ENCODE results near the gene HTR3C.

Gene HTR3C

GRCh38 chr3:184052767-184053166, at the start of gene HTR3C:
Gene HTR3C (plus strand): TSS chr3:184053047. CDS start chr3:184053081, 34 bp downstream.
- Histone ChIP-seq H3K36me3 (ENCODE audit: control insufficient read depth in 2 of 2, insufficient read depth in 1 of 2, low read length in 2 of 2) (no peaks in the 10 kb centered on the region), H3K27ac (ENCODE audit: extremely low read depth, low read depth, low read length) (no peak within 1 kb of the TSS), H3K9me3 (ENCODE audit: control insufficient read depth, insufficient read depth, low read depth, low read length) (no peaks in the 10 kb centered on the region), H3K4me1 (ENCODE audit: control insufficient read depth, insufficient read depth, low read length) (no peaks in the 10 kb centered on the region), H3K4me3 (ENCODE audit: low read depth, low read length) (no peak within 1 kb of the TSS)
- ChIA-PET CTCF (no interaction called here), POLR2A (no interaction called here)
- TF ChIP-seq ZNF169 (tag by site-specific recombination; IDR thresholded peaks at IDR 0.05) (no peak), ZBTB6 (tag by site-specific recombination; IDR thresholded peaks at IDR 0.05) (no peak), ZNF513 (tag by site-specific recombination; IDR thresholded peaks at IDR 0.05) (no peak), ZNF560 (tag by site-specific recombination; IDR thresholded peaks at IDR 0.05; ENCODE audit: borderline replicate concordance) (no peak), AEBP2 (tag by site-specific recombination; IDR thresholded peaks at IDR 0.05; ENCODE audit: borderline replicate concordance) (no peak), ZNF16 (tag by site-specific recombination; IDR thresholded peaks at IDR 0.05; ENCODE audit: low read depth) (no peak), HOXA7 (CRISPR knock-in tag; IDR thresholded peaks at IDR 0.05; ENCODE audit: borderline replicate concordance) (no peak), ZBTB21 (tag by site-specific recombination; IDR thresholded peaks at IDR 0.05) (no peak)

GRCh38 chr3:184003187-184003967, 49.5 kb upstream of the HTR3C start:
- ChIA-PET CTCF (interaction anchor here (1.6 kb wide), 1 partner anchor 12 kb away, joined by 4 read pairs; no protein-coding TSS in a partner anchor), POLR2A (no interaction called here)
- Histone ChIP-seq H3K4me3 (ENCODE audit: low read depth, low read length) (no peak overlapping the region), H3K4me1 (ENCODE audit: control insufficient read depth, insufficient read depth, low read length) (peaks cover 3% of the 10 kb centered on the region; the same call in 1 of the 2 replicates), H3K27ac (ENCODE audit: extremely low read depth, low read depth, low read length) (no peak overlapping the region), H3K36me3 (ENCODE audit: control insufficient read depth in 2 of 2, insufficient read depth in 1 of 2, low read length in 2 of 2) (peaks cover 0 to 11% of the 10 kb centered on the region in 2 experiments; a peak in 1 of 3 replicates), H3K9me3 (ENCODE audit: control insufficient read depth, insufficient read depth, low read depth, low read length) (no peaks in the 10 kb centered on the region)
- TF ChIP-seq SALL2 (tag by site-specific recombination; IDR thresholded peaks at IDR 0.05; ENCODE audit: borderline replicate concordance) (no peak), GFI1B (tag by site-specific recombination; IDR thresholded peaks at IDR 0.05) (no peak), ZNF335 (tag by site-specific recombination; conservative IDR thresholded peaks at IDR 0.05) (no peak), ZNF133 (tag by site-specific recombination; IDR thresholded peaks at IDR 0.05) (no peak), INSM2 (tag by site-specific recombination; IDR thresholded peaks at IDR 0.05) (no peak), ZFP41 (tag by site-specific recombination; IDR thresholded peaks at IDR 0.05; ENCODE audit: borderline replicate concordance) (no peak), ZNF791 (tag by site-specific recombination; IDR thresholded peaks at IDR 0.05) (no peak), ZBTB1 (tag by site-specific recombination; IDR thresholded peaks at IDR 0.05) (no peak), ELK4 (IDR thresholded peaks at IDR 0.05; ENCODE audit: borderline replicate concordance, low read depth, low read length) (no peak), PBX3 (CRISPR knock-in tag; IDR thresholded peaks at IDR 0.05) (no peak), ZNF184 (tag by site-specific recombination; IDR thresholded peaks at IDR 0.05) (no peak), ZNF639 (tag by site-specific recombination; IDR thresholded peaks at IDR 0.05) (no peak), SP2 (tag by site-specific recombination; IDR thresholded peaks at IDR 0.05) (no peak)

Measured in HEK293 (cell line).